ENCODE data around the gene CYB5D1. TPM values are rescaled to one million over a fixed set of nuclear protein-coding genes. Genes with fewer than 3 reads are reported as not detected.
A peak's percentile ranks its signal among the peaks of the same experiment; 100 is the strongest.

The CYB5D1 gene
- total RNA-seq, 4 donors from 2014 or later = 9.4 to 13.6 (median 11.1) TPM

DNA sequence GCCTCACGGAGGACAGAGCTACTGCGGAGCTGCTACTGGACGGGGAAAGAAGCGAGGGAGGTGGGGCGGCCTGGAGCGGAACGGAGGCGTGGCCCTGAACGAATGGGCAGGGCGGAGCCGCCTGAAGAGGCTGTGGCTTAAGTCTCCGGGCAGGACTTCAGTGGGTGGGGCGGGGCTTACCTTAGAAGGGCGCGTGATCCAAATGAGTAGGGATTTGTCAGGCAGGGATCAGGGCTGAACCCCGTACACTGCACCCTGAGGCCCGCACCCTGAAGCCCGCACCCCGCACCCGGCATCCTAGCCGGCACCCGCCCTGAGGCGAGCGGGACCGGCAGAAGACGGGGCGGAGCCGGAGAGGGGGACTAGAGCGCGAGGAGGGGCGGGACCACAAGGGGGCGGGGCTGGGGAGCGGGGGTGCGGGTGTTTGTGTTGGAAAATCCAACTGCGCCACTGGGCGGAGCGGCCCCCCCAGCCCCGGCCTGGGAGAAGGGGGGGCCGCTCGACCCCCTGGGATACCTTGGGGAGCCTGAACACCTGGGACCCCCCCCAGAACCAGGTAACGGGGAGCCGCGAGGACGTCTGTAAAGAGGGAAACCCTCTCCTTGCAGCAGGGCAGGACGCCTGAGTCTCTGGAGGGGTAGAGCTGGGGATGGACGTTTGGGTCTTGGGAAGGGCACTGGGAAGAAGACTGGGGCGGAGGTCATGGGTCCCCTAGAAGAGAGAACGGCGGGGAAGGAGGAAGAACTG is 23.8 kb upstream of the CYB5D1 start, which contains the start of gene KDM6B:
KDM6B (plus strand) TSS at position 423 of the 747 bp plus-strand sequence. CDS start 11,338 bp downstream, outside the sequence.
- Histone ChIP-seq H3K36me3 (no peaks in the 10 kb centered on the region), H3K27ac (peak within 1 kb of the TSS; percentile 96 to 99 (median 98)), H3K27me3 (peaks cover 0 to 17% of the 10 kb centered on the region in 2 donors), H3K4me1 (peaks cover 0 to 37% (median 32%) of the 10 kb centered on the region in 4 donors), H3K9me3 (no peaks in the 10 kb centered on the region), H3K4me3 (peak within 1 kb of the TSS; percentile 65 to 95 (median 75))
- TF ChIP-seq EP300 (IDR thresholded peaks at IDR 0.05) (peak; percentile 45 to 62), POLR2A (IDR thresholded peaks at IDR 0.05) (peak; percentile 26 to 62)
- TF ChIP-seq, protein P1, sequence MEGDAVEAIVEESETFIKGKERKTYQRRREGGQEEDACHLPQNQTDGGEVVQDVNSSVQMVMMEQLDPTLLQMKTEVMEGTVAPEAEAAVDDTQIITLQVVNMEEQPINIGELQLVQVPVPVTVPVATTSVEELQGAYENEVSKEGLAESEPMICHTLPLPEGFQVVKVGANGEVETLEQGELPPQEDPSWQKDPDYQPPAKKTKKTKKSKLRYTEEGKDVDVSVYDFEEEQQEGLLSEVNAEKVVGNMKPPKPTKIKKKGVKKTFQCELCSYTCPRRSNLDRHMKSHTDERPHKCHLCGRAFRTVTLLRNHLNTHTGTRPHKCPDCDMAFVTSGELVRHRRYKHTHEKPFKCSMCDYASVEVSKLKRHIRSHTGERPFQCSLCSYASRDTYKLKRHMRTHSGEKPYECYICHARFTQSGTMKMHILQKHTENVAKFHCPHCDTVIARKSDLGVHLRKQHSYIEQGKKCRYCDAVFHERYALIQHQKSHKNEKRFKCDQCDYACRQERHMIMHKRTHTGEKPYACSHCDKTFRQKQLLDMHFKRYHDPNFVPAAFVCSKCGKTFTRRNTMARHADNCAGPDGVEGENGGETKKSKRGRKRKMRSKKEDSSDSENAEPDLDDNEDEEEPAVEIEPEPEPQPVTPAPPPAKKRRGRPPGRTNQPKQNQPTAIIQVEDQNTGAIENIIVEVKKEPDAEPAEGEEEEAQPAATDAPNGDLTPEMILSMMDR (IDR thresholded peaks at IDR 0.05) = peak in 1 of 5 experiments; percentile 4
- peak; percentile 92 to 94 for DNase-seq (ENCODE audit: low spot score in 2 of 2)
- 0 to 1% methylated on average over 33 to 43 of the region's 49 CpGs for WGBS, 2 donors

DNA sequence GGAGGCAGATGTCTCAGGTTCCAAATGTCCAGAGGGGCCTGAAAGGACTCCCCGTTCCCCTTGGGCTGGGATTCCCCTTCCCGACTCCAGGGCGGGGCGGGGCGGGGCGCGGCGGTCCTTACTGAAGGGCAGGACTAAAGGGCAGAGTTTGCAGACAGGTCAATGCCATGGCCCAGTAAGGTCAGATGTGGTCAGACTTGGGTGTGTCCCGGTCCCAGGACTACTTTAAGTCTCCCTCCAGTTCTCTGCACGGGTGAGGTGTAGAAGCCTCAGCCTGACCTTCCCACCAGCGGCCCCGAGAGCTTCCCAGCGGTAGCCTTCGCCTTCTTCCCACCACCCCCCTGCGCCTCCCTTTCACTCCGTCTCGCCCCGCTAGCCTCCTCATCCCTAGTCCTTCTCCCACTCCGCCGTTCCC is 23.3 kb upstream of the CYB5D1 start:
- TF ChIP-seq EP300 (IDR thresholded peaks at IDR 0.05) = no peak
- no peak for TF ChIP-seq POLR2A (IDR thresholded peaks at IDR 0.05)
- TF ChIP-seq, protein P1 (IDR thresholded peaks at IDR 0.05) = no peak
- WGBS, 2 donors = 1% methylated on average over 12 to 18 of the region's 20 CpGs
- DNase-seq (ENCODE audit: low spot score in 2 of 2) = peak; percentile 58 to 63

DNA sequence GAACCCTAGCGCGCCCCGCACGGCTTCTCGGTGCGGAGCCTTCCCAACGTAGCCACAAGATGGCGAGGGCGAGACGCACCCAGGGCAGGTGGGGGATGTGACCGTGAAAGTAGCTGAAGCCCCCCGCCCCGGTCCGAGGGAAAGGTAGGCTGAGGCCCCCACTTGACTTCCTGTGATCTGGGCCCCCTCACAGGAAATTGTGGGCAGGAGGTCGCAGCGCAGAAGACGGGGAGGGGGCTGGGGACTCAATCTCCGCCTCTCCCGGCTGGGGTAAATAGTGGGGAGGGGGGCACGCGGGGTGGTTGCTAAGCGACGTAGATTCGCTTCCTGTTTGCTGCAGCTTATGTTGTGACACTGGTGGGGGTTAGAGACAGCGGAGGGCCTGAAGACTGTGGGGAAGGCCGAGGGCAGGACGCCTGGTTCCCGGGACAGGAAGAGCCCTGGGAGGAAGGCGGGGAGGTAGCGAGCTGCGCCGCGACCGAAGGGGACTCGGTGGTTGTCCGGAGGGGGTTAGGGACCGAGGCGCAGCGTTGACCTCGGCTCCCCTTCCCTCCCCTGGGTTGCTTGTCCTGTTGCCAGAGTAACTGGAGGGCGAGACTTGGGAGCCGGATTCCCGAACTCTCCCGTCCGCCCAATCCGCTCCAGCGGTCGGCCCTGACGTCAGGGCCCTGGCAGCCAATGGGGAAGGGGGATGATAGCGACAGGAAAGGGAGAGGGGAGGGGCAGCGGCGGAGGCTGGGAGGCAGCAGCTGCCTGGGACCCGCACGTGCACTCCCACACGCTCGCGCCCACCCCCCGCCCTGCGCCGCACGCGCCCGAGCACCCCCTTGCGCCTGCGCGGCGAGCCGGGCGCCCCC is 22.6 kb upstream of the CYB5D1 start:
- peaks cover 0 to 49% (median 35%) of the 10 kb centered on the region in 4 donors for H3K4me1 ChIP-seq
- DNase-seq (ENCODE audit: low spot score in 2 of 2) = peak; percentile 95
- 1% methylated on average over 31 to 52 of the region's 69 CpGs for WGBS, 2 donors
- peak overlapping the region; percentile 65 to 95 (median 75) for H3K4me3 ChIP-seq
- no peaks in the 10 kb centered on the region for H3K9me3 ChIP-seq
- TF ChIP-seq EP300 (IDR thresholded peaks at IDR 0.05) = peak; percentile 68 to 89
- peak; percentile 82 to 86 for TF ChIP-seq POLR2A (IDR thresholded peaks at IDR 0.05)
- TF ChIP-seq, protein P1 (IDR thresholded peaks at IDR 0.05) = peak; percentile 75 to 91 (median 88)
- peaks cover 0 to 7% of the 10 kb centered on the region in 2 donors for H3K27me3 ChIP-seq
- H3K27ac ChIP-seq = peak overlapping the region; percentile 96 to 99 (median 98)
- no peaks in the 10 kb centered on the region for H3K36me3 ChIP-seq

More for the DNA sequence above, 23.3 kb upstream of the CYB5D1 start:
- Histone ChIP-seq H3K4me3 (peak overlapping the region; percentile 65 to 95 (median 75)), H3K36me3 (no peaks in the 10 kb centered on the region), H3K9me3 (no peaks in the 10 kb centered on the region), H3K4me1 (peaks cover 0 to 42% (median 32%) of the 10 kb centered on the region in 4 donors), H3K27me3 (peaks cover 0 to 11% of the 10 kb centered on the region in 2 donors), H3K27ac (peak overlapping the region; percentile 96 to 99 (median 98))

DNA sequence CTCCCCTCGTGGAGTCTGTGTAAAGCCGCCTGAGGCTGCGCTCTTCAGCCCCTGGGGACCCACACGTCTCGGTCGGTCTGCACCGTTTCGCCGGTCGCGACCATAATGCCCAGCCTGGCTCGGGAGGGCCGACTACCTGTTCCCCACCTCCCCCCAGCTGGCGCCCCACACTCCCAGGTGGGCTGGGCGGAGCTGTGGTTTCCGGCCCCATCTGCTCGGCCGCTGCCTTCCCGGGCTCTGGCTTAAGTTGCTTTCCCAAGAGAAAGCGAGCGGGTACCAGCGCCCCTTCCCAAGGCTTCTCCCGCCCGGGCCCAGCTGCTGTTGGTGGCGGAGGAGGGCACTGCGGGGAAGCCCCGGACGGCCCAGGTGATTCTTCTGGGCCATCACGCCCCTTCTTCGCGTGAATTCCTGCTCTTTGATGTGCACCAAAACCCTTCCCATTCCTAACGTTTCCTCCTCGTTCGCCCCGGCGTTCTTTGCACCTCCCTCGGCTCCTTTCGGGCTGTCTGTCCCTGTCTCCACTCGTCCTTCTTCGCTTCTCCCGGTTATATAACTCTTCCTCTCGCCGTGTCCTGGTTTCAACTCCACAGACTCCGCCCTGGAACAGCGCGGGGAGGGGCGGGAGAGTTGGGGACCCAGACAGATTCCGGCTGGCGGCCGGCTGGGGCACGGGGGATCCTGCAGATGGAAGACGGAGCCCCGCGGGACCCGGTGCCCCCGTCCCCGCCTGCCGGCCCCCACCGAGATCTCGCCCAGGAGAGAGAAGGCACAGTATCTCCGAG is 21.8 kb upstream of the CYB5D1 start:
- Histone ChIP-seq H3K4me1 (peaks cover 0 to 57% (median 38%) of the 10 kb centered on the region in 4 donors), H3K9me3 (no peaks in the 10 kb centered on the region), H3K27me3 (no peaks in the 10 kb centered on the region), H3K27ac (peak overlapping the region; percentile 96 to 99 (median 98)), H3K4me3 (peak overlapping the region; percentile 65 to 86 (median 75)), H3K36me3 (no peaks in the 10 kb centered on the region)
- no peak for TF ChIP-seq EP300 (IDR thresholded peaks at IDR 0.05)
- peak in 1 of 2 donors; percentile 58 for TF ChIP-seq POLR2A (IDR thresholded peaks at IDR 0.05)
- 0 to 1% methylated on average over 44 to 55 of the region's 61 CpGs for WGBS, 2 donors
- DNase-seq (ENCODE audit: low spot score in 2 of 2) = peak; percentile 73 to 76

Data from tibial nerve (tissue), 4 donors.